K562 (cell line): ENCODE results near the gene ZBED4. TPM values are rescaled to one million over a fixed set of nuclear protein-coding genes. Genes with fewer than 3 reads are reported as not detected.

Source experiments
- CEBPG ChIP-seq, 3 experiments: fragments of 200-800 bp in 1 of 3; sonication (Bioruptor generic) in 1 of 3; sonication (generic) in 1 of 3; formaldehyde crosslinking in 1 of 3; IDR thresholded peaks in 2 of 3; conservative IDR thresholded peaks in 1 of 3; 2 replicates each; pipeline versions ENCODE4 v1.6.1 to v1.8.0; 2016 to 2022; ENCODE audit warnings: missing compliant biosample characterization in 2 of 3, missing genetic modification characterization in 2 of 3, mild to moderate bottlenecking in 1 of 3, missing genetic modification reagents in 1 of 3
- GTF2B ChIP-seq: IDR thresholded peaks from 2 replicates; pipeline ENCODE4 v1.6.1; 2011; ENCODE audit not compliant: insufficient read length; ENCODE audit errors: extremely low read depth
- HNRNPLL ChIP-seq: fragments of 200-400 bp; formaldehyde crosslinking; IDR thresholded peaks from 2 replicates; pipeline ENCODE4 v1.6.1; 2017; ENCODE audit warnings: low read length, low read depth, mild to moderate bottlenecking; ENCODE audit not compliant: poor library complexity, severe bottlenecking
- KAT8 ChIP-seq: fragments of 450-650 bp; IDR thresholded peaks from 2 replicates; pipeline ENCODE4 v1.6.1; 2016; ENCODE audit warnings: low read depth, mild to moderate bottlenecking
- MIER1 ChIP-seq: fragments of 450-650 bp; IDR thresholded peaks from 2 replicates; pipeline ENCODE4 v1.6.1; 2016; ENCODE audit warnings: antibody characterized with exemption, mild to moderate bottlenecking, low read depth
- NFE2L1 ChIP-seq: fragments of 450-650 bp; IDR thresholded peaks from 2 replicates; pipeline ENCODE4 v1.6.1; 2016; ENCODE audit warnings: missing genetic modification characterization, low read depth, mild to moderate bottlenecking, missing compliant biosample characterization, moderate library complexity, borderline replicate concordance
- NFIC ChIP-seq: fragments of 450-650 bp; IDR thresholded peaks from 2 replicates; pipeline ENCODE4 v1.6.1; 2017; ENCODE audit warnings: mild to moderate bottlenecking, inconsistent platforms
- PURB ChIP-seq: sonication (generic); formaldehyde crosslinking; IDR thresholded peaks from 2 replicates; pipeline ENCODE4 v1.9.0; 2021; ENCODE audit warnings: low read depth, mild to moderate bottlenecking, missing genetic modification reagents
- SREBF1 ChIP-seq: fragments of 150-350 bp; IDR thresholded peaks from 2 replicates; pipeline ENCODE4 v1.6.1; 2014; ENCODE audit warnings: antibody characterized with exemption, low read depth, low read length, borderline replicate concordance
- TOE1 ChIP-seq, 2 experiments: fragments of 450-650 bp in 1 of 2; sonication (generic) in 1 of 2; formaldehyde crosslinking in 1 of 2; IDR thresholded peaks; 2 replicates each; pipeline versions ENCODE4 v1.7.1 to v1.8.0; 2016 to 2022; ENCODE audit warnings: borderline replicate concordance in 2 of 2, mild to moderate bottlenecking in 2 of 2, antibody characterized with exemption in 1 of 2, inconsistent platforms in 1 of 2, low read depth in 1 of 2, missing genetic modification reagents in 1 of 2, moderate library complexity in 1 of 2
- U2AF2 ChIP-seq: fragments of 200-400 bp; formaldehyde crosslinking; optimal IDR thresholded peaks from 2 replicates; pipeline ENCODE3; 2017; ENCODE audit warnings: low read depth, mild to moderate bottlenecking, low read length
- ZBTB12 ChIP-seq: fragments of 250-450 bp; sonication (Bioruptor Pico); IDR thresholded peaks from 2 replicates; pipeline ENCODE4 v1.4.0; 2020
- ZNF12 ChIP-seq: sonication (generic); formaldehyde crosslinking; IDR thresholded peaks from 2 replicates; pipeline ENCODE4 v1.4.0; 2020; ENCODE audit warnings: mild to moderate bottlenecking, missing genetic modification reagents
- ZNF316 ChIP-seq: fragments of 450-650 bp; IDR thresholded peaks from 2 replicates; pipeline ENCODE4 v1.6.1; 2016
- ZNF830 ChIP-seq: fragments of 250-450 bp; sonication (Bioruptor Pico); IDR thresholded peaks from 2 replicates; pipeline ENCODE4 v1.5.0; 2021; ENCODE audit warnings: mild to moderate bottlenecking
- polyA plus RNA-seq, 8 experiments: library from polyadenylated mRNA; depleted of rRNA in 4 of 8; stranded (reverse) in 5 of 8; unstranded in 3 of 8; fragments of >200 nt; fragmentation: Nextera tagmentation in 2 of 8; fragmentation: Illumina TruSeq in 1 of 8; extraction: Ambion mirVana in 2 of 8; extraction: Trizol in 1 of 8; gene quantifications; 2 replicates each; pipeline versions ENCODE4 v1.2.1 to v1.2.3, GENCODE V29; 2011 to 2014; ENCODE audit warnings: inconsistent platforms in 1 of 8, missing spikeins in 1 of 8
- total RNA-seq, 7 experiments: library from RNA; depleted of rRNA in 6 of 7; stranded (reverse); fragments of >200 nt in 6 of 7; fragmentation: Illumina TruSeq in 2 of 7; extraction: Trizol in 2 of 7; gene quantifications; 2 replicates each; pipeline versions ENCODE4 v1.2.1 to v1.2.3, GENCODE V29; 2011 to 2021; ENCODE audit warnings: low replicate concordance in 1 of 7

ZBED4 gene
- total and polyA plus RNA-seq, 9 of the 15 experiments (the other 6 are each of a cell fraction or from before 2014, with no cell fraction given), result 1.5 to 16.8 (median 7.4) TPM

GRCh38 chr22:49810363-49811019, 43.2 kb upstream of the ZBED4 start (continued):
- TF ChIP-seq GTF2B (no peak), HNRNPLL (no peak), ZNF316 (0 out of 2 replicates have a peak, but pooled peaks have one; percentile 15), ZBTB12 (no peak), ZNF12 (CRISPR knock-in tag) (no peak), NFE2L1 (no peak), CEBPG (CRISPR knock-in tag; IDR thresholded peaks at IDR 0.05) (no peak), CEBPG (tag; conservative IDR thresholded peaks at IDR 0.05 in 1 of 2, IDR thresholded peaks at IDR 0.05 in 1 of 2) (no peak), ZNF830 (CRISPR knock-in tag) (no peak), U2AF2 (no peak), SREBF1 (no peak), PURB (CRISPR knock-in tag) (no peak), TOE1 (IDR thresholded peaks at IDR 0.05; ENCODE audit: borderline replicate concordance) (no peak), TOE1 (CRISPR knock-in tag; IDR thresholded peaks at IDR 0.05; ENCODE audit: borderline replicate concordance, low read depth) (no peak), NFIC (0 out of 2 replicates have a peak, but pooled peaks have one; percentile 8), KAT8 (no peak), MIER1 (no peak)
